ENCODE measurements around the gene SOHLH1. TPM values are rescaled to one million over a fixed set of nuclear protein-coding genes. Genes with fewer than 3 reads are reported as not detected.

SOHLH1 gene
- total and polyA plus RNA-seq, 2 of the 4 experiments (the other 2 are of a cell fraction), result not detected

- WGBS, 2 experiments (ENCODE audit: extremely low coverage in 2 of 2, insufficient read length in 1 of 2), result 40% methylated on average over 1 of the region's 5 CpGs; no CpG with 5 or more reads in 1 of the 2 experiments
- Histone ChIP-seq H3K9ac (ENCODE audit: low read depth, low read length) (no peak overlapping the region), H3K18ac (ENCODE audit: low read depth, low read length) (no peak overlapping the region), H2BK5ac (ENCODE audit: low read depth, low read length, poor library complexity, severe bottlenecking) (no peak overlapping the region), H3K4ac (ENCODE audit: low read depth, low read length) (no peak overlapping the region), H3K14ac (replicated peaks; ENCODE audit: low read depth, low read length) (no peak overlapping the region), H2BK15ac (ENCODE audit: low read depth, low read length) (no peak overlapping the region), H3K27ac (ENCODE audit: insufficient read depth, low read length) (no peak overlapping the region), H4K91ac (ENCODE audit: insufficient read depth, low read depth, low read length) (no peak overlapping the region), H2AFZ (replicated peaks; ENCODE audit: low read length, poor library complexity) (no peak overlapping the region), H3K79me1 (ENCODE audit: low read depth in 1 of 2, low read length in 2 of 2) (no peaks in the 10 kb centered on the region), H3K4me2 (ENCODE audit: low read depth, low read length) (no peak overlapping the region), H3K4me3 (ENCODE audit: insufficient read depth, low read depth, low read length) (no peak overlapping the region), H2AK5ac (ENCODE audit: low read depth, low read length) (no peak overlapping the region), H3K56ac (ENCODE audit: extremely low read depth, insufficient read depth, low read length) (no peak overlapping the region), H4K20me1 (ENCODE audit: insufficient read depth, low read length) (no peaks in the 10 kb centered on the region), H3K4me1 (ENCODE audit: control insufficient read depth, insufficient read depth, low read length) (no peaks in the 10 kb centered on the region), H3K9me3 (ENCODE audit: control insufficient read depth, insufficient read depth, low read length) (no peaks in the 10 kb centered on the region), H3K9me1 (ENCODE audit: insufficient read depth, low read length) (no peaks in the 10 kb centered on the region), H2BK120ac (ENCODE audit: low read depth, low read length) (no peak overlapping the region), H4K5ac (ENCODE audit: low read depth, low read length) (no peak overlapping the region), H2AK9ac (replicated peaks; ENCODE audit: low read depth, low read length, poor library complexity) (no peak overlapping the region), H4K8ac (ENCODE audit: low read depth in 2 of 2, low read length in 2 of 2) (no peak overlapping the region), H3K27me3 (ENCODE audit: control insufficient read depth, insufficient read depth, low read length) (no peaks in the 10 kb centered on the region; the same call in 1 of the 2 replicates), H3K23ac (ENCODE audit: low read depth, low read length) (no peak overlapping the region), H3K36me3 (ENCODE audit: control insufficient read depth, insufficient read depth, low read length) (no peaks in the 10 kb centered on the region), H2BK20ac (ENCODE audit: low read depth, low read length) (no peak overlapping the region)
- DNase-seq (no peak), ATAC-seq (ENCODE audit: low read depth) (no peak)
- no TSS peak for BruUV-seq (replicated peaks)
- intact Hi-C loops (cut with micrococcal nuclease), result no loop called here
- no peak for TF ChIP-seq RFX5 (IDR thresholded peaks at IDR 0.05; ENCODE audit: low read depth, low read length)
- no peak for TF ChIP-seq NFE2L2 (IDR thresholded peaks at IDR 0.05; ENCODE audit: low read depth, low read length)
- no peak for TF ChIP-seq MAFK (IDR thresholded peaks at IDR 0.05; ENCODE audit: low read depth, low read length)
- TF ChIP-seq SMC3 (IDR thresholded peaks at IDR 0.05; ENCODE audit: low read depth, low read length), result no peak
- no peak for TF ChIP-seq ELK1 (IDR thresholded peaks at IDR 0.05; ENCODE audit: borderline replicate concordance, low read depth, low read length)
- no peak for TF ChIP-seq POLR2A (IDR thresholded peaks at IDR 0.05; ENCODE audit: low read depth, low read length)
- TF ChIP-seq RAD21 (IDR thresholded peaks at IDR 0.05; ENCODE audit: low read length), result no peak
- TF ChIP-seq MAZ (IDR thresholded peaks at IDR 0.05; ENCODE audit: borderline replicate concordance, low read depth, low read length), result no peak
- no peak for TF ChIP-seq CHD1 (IDR thresholded peaks at IDR 0.05; ENCODE audit: low read depth, low read length)
- TF ChIP-seq CTCF (conservative IDR thresholded peaks at IDR 0.05; ENCODE audit: low read depth, low read length), result no peak
- TF ChIP-seq FOS (IDR thresholded peaks at IDR 0.05; ENCODE audit: low read depth, low read length), result no peak
- no peak for TF ChIP-seq USF2 (IDR thresholded peaks at IDR 0.05; ENCODE audit: low read depth, low read length)
- TF ChIP-seq CEBPB (IDR thresholded peaks at IDR 0.05; ENCODE audit: low read depth, low read length), result no peak
- no peak for TF ChIP-seq MXI1 (IDR thresholded peaks at IDR 0.05; ENCODE audit: borderline replicate concordance, low read depth, low read length)
- no peak for TF ChIP-seq BHLHE40 (IDR thresholded peaks at IDR 0.05; ENCODE audit: low read depth, low read length)
- no peak for TF ChIP-seq RCOR1 (IDR thresholded peaks at IDR 0.05; ENCODE audit: insufficient replicate concordance, low read length)
- CTCF ChIA-PET, result no interaction called here
- in situ Hi-C loops (cut with MboI; ENCODE audit: low sequenced_read_pairs), result no loop called here
- POLR2A ChIA-PET (ENCODE audit: unreplicated experiment), result no interaction called here
- dilution Hi-C loops (cut with HindIII; ENCODE audit: low sequenced_read_pairs, unreplicated experiment), result no loop called here
Observed at GRCh38 chr9:135681161-135681560, 18.1 kb downstream of the SOHLH1 start.
